Loucy (cell line): ENCODE measurements around the gene REXO5.

ENCODE experiments used
- H2AFZ ChIP-seq: fragments of 200-600 bp; sonication (generic); 2 replicates; pipeline ENCODE4 v1.6.0; 2016; ENCODE audit warnings: antibody characterized with exemption, mild to moderate bottlenecking, low read length, moderate library complexity
- H3F3A ChIP-seq: fragments of 200-600 bp; 2 replicates; pipeline ENCODE4 v1.6.0; 2016; ENCODE audit warnings: antibody characterized with exemption, low read depth, mild to moderate bottlenecking
- H3K27me3 ChIP-seq: fragments of 200-600 bp; sonication (generic); 2 replicates; pipeline ENCODE4 v1.6.1; 2014; ENCODE audit warnings: low read length, mild to moderate bottlenecking; ENCODE audit not compliant: insufficient read depth, poor library complexity, severe bottlenecking
- H3K36me3 ChIP-seq: fragments of 200-600 bp; sonication (generic); 2 replicates; pipeline ENCODE4 v1.6.1; 2016; ENCODE audit warnings: low read length; ENCODE audit not compliant: insufficient read depth
- H3K4me1 ChIP-seq: fragments of 200-600 bp; sonication (generic); 2 replicates; pipeline ENCODE4 v1.5.1; 2014; ENCODE audit warnings: low read length, mild to moderate bottlenecking; ENCODE audit not compliant: insufficient read depth, poor library complexity, severe bottlenecking
- H3K4me2 ChIP-seq: fragments of 200-600 bp; sonication (generic); 2 replicates; pipeline ENCODE4 v1.6.0; 2014; ENCODE audit warnings: antibody characterized with exemption, low read length, low read depth, mild to moderate bottlenecking; ENCODE audit not compliant: poor library complexity, severe bottlenecking
- H3K4me3 ChIP-seq: fragments of 200-600 bp; sonication (generic); 2 replicates; pipeline ENCODE4 v1.5.1; 2014; ENCODE audit warnings: low read length, mild to moderate bottlenecking, mixed read lengths; ENCODE audit not compliant: poor library complexity, severe bottlenecking
- H3K79me2 ChIP-seq: fragments of 200-600 bp; sonication (generic); 2 replicates; pipeline ENCODE4 v1.6.1; 2014; ENCODE audit warnings: low read length; ENCODE audit not compliant: insufficient read depth
- H3K9ac ChIP-seq: fragments of 200-600 bp; sonication (generic); 2 replicates; pipeline ENCODE4 v1.6.0; 2014; ENCODE audit warnings: mild to moderate bottlenecking, low read depth, low read length, moderate library complexity; ENCODE audit not compliant: poor library complexity, severe bottlenecking
- H3K9me2 ChIP-seq: fragments of 200-600 bp; sonication (generic); replicated peaks from 2 replicates; pipeline ENCODE4 v1.6.1; 2016; ENCODE audit warnings: low read depth, low read length, mixed read lengths
- H3K9me3 ChIP-seq: fragments of 200-600 bp; sonication (generic); 2 replicates; pipeline ENCODE4 v1.6.1; 2014; ENCODE audit warnings: mild to moderate bottlenecking, antibody characterized with exemption, low read length, low read depth; ENCODE audit not compliant: insufficient read depth
- H4K20me1 ChIP-seq: fragments of 200-600 bp; sonication (generic); 2 replicates; pipeline ENCODE4 v1.6.0; 2014; ENCODE audit warnings: antibody characterized with exemption, low read length, mild to moderate bottlenecking; ENCODE audit not compliant: insufficient read depth, poor library complexity, severe bottlenecking
- CTCF ChIP-seq: fragments of 200-600 bp; sonication (generic); conservative IDR thresholded peaks from 2 replicates; pipeline ENCODE4 v1.5.1; 2014; ENCODE audit warnings: mild to moderate bottlenecking, antibody characterized with exemption, low read length
- EZH2phosphoT487 ChIP-seq: fragments of 200-600 bp; IDR thresholded peaks from 2 replicates; pipeline ENCODE4 v1.6.1; 2018; ENCODE audit warnings: antibody characterized with exemption, mild to moderate bottlenecking, moderate library complexity, borderline replicate concordance

REXO5 gene

GRCh38 chr16:20850981-20851380, 44.7 kb downstream of the REXO5 start:
- Histone ChIP-seq H3K9me3 (no peaks in the 10 kb centered on the region), H3K4me2 (no peak overlapping the region), H3K9ac (no peak overlapping the region), H3K9me2 (no peaks in the 10 kb centered on the region), H3K36me3 (peaks cover 24% of the 10 kb centered on the region; the same call in 1 of the 2 replicates), H3K4me1 (peaks cover 24% of the 10 kb centered on the region), H3F3A (no peaks in the 10 kb centered on the region), H3K27me3 (no peaks in the 10 kb centered on the region), H3K79me2 (no peaks in the 10 kb centered on the region), H3K4me3 (no peak overlapping the region), H2AFZ (no peak overlapping the region), H4K20me1 (no peaks in the 10 kb centered on the region)
- TF ChIP-seq EZH2phosphoT487: no peak
- TF ChIP-seq CTCF: no peak

- TF ChIP-seq EZH2phosphoT487 (no peak), CTCF (no peak)
- no peaks in the 10 kb centered on the region for H3K9me2 ChIP-seq
- no peak overlapping the region for H2AFZ ChIP-seq
- H3K4me2 ChIP-seq: no peak overlapping the region
- H3K36me3 ChIP-seq: peaks cover 22% of the 10 kb centered on the region; the same call in 1 of the 2 replicates
- H3K4me3 ChIP-seq: no peak overlapping the region
- H3K27me3 ChIP-seq: no peaks in the 10 kb centered on the region
- no peak overlapping the region for H3K9ac ChIP-seq
- H3F3A ChIP-seq: no peaks in the 10 kb centered on the region
- H3K79me2 ChIP-seq: no peaks in the 10 kb centered on the region
- H4K20me1 ChIP-seq: no peaks in the 10 kb centered on the region
- H3K9me3 ChIP-seq: no peaks in the 10 kb centered on the region
- peaks cover 20% of the 10 kb centered on the region for H3K4me1 ChIP-seq
Observed at GRCh38 chr16:20851601-20852000, 45.3 kb downstream of the REXO5 start.

GRCh38 chr16:20853143-20853542, 46.8 kb downstream of the REXO5 start:
- H3K4me3 ChIP-seq: no peak overlapping the region
- H3K79me2 ChIP-seq: no peaks in the 10 kb centered on the region
- H3K9ac ChIP-seq: no peak overlapping the region
- H2AFZ ChIP-seq: no peak overlapping the region
- H3K36me3 ChIP-seq: peaks cover 20% of the 10 kb centered on the region; the same call in 1 of the 2 replicates
- no peaks in the 10 kb centered on the region for H3F3A ChIP-seq
- no peaks in the 10 kb centered on the region for H4K20me1 ChIP-seq
- H3K4me1 ChIP-seq: peaks cover 4% of the 10 kb centered on the region
- TF ChIP-seq CTCF: no peak
- no peak for TF ChIP-seq EZH2phosphoT487
- no peaks in the 10 kb centered on the region for H3K27me3 ChIP-seq
- no peaks in the 10 kb centered on the region for H3K9me2 ChIP-seq
- no peaks in the 10 kb centered on the region for H3K9me3 ChIP-seq
- H3K4me2 ChIP-seq: no peak overlapping the region
